ENCODE measurements around the gene ATP5F1C.

The ATP5F1C gene

DNA sequence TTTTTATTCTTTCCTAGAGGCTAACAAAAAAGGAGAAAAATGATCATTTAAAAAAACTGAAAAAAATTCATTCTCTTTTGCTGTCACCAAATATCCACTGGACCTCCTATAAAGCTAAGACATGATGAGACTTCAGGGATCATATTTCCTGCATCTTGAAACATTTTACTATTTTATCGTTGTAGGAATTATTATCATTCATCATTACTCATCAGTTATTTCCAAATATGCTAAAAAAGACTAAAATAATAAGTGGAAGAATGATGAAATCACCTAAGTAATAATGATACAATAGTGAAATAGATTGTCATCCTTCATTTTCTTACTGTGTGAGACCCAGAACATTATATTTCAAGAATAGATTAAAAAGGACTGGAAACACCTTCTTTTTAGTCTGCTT lies 58.6 kb downstream of the ATP5F1C start:
- no peak for DNase-seq (ENCODE audit: low read depth, low spot score)

GRCh38 chr10:7853226-7853842 lies 65.4 kb downstream of the ATP5F1C start:
- no peak for DNase-seq (ENCODE audit: low read depth, low spot score)

DNA sequence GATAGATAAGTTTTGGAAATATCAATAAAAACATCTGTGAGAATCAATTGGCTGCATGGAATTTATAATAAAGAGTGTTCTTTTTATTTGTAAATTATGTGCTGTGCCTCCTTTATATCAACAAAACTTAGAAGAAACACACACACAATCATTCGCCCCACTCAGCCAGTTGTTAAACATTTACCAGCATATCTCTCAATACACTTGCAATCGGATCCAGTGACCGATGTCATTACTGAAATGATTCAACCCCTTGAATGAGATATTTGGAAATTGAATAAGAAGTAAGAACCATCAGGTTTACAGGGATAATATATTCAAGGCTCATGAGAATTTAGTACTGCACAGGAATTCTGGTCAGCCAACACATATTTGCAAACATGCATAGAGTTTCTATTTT lies 65.9 kb downstream of the ATP5F1C start:
- no peak for DNase-seq (ENCODE audit: low read depth, low spot score)

DNA sequence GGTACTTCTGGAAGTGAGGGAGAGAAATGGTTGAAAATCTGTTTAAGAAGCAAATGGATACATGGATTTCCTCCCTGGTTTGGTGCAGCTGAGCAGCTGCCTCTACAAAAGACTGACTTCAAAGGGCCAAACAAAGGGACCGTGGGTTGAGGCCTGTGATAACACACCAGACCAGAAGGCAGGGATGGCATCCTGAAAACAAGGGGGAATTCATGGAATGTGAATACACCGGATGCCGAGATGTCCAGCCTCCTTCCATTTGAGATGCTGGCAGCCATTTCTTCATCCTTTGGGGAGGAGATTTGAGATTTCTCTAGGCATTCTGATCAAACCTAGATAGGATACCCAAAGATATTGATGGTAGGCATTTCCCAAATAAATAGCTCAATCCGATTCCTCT lies 67.2 kb downstream of the ATP5F1C start:
- DNase-seq (ENCODE audit: low read depth, low spot score): no peak

- DNase-seq (ENCODE audit: low read depth, low spot score): no peak
Observed at GRCh38 chr10:7856678-7857077, 68.7 kb downstream of the ATP5F1C start.

- DNase-seq (ENCODE audit: low read depth, low spot score): no peak
Observed at GRCh38 chr10:7857262-7857661, 69.3 kb downstream of the ATP5F1C start.

All from activated CD4-positive, CD25-positive, alpha-beta regulatory T cell treated with anti-CD3 and anti-CD28 coated beads, Interleukin-2, amount 50 U/mL, for 16 hours (primary cell).